Measurements from ENCODE around the gene LCA5. TPM values are rescaled to one million over a fixed set of nuclear protein-coding genes. Genes with fewer than 3 reads are reported as not detected.

The LCA5 gene
- total RNA-seq, 2 donors from 2014 or later: 6.4 to 11.1 TPM

- no peak for DNase-seq
- TF ChIP-seq, protein P1, sequence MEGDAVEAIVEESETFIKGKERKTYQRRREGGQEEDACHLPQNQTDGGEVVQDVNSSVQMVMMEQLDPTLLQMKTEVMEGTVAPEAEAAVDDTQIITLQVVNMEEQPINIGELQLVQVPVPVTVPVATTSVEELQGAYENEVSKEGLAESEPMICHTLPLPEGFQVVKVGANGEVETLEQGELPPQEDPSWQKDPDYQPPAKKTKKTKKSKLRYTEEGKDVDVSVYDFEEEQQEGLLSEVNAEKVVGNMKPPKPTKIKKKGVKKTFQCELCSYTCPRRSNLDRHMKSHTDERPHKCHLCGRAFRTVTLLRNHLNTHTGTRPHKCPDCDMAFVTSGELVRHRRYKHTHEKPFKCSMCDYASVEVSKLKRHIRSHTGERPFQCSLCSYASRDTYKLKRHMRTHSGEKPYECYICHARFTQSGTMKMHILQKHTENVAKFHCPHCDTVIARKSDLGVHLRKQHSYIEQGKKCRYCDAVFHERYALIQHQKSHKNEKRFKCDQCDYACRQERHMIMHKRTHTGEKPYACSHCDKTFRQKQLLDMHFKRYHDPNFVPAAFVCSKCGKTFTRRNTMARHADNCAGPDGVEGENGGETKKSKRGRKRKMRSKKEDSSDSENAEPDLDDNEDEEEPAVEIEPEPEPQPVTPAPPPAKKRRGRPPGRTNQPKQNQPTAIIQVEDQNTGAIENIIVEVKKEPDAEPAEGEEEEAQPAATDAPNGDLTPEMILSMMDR (conservative IDR thresholded peaks at IDR 0.05): no peak
- Histone ChIP-seq H3K9ac (ENCODE audit: extremely low read depth, low read length, poor library complexity, severe bottlenecking) (no peak overlapping the region), H3K4me1 (ENCODE audit: control insufficient read depth, insufficient read depth, low read length) (no peaks in the 10 kb centered on the region), H3K27ac (ENCODE audit: low read depth, low read length) (no peak overlapping the region), H3K36me3 (ENCODE audit: control insufficient read depth, insufficient read depth, low read length) (no peaks in the 10 kb centered on the region), H3K27me3 (ENCODE audit: control insufficient read depth, insufficient read depth, low read length, poor library complexity, severe bottlenecking) (no peaks in the 10 kb centered on the region), H3K4me3 (ENCODE audit: low read length) (no peak overlapping the region), H3K9me3 (ENCODE audit: control insufficient read depth, low read length) (no peaks in the 10 kb centered on the region)
- H3K4me1 Mint-ChIP-seq: peaks cover 24% of the 10 kb centered on the region
- WGBS, 2 experiments (ENCODE audit: insufficient coverage in 1 of 2, insufficient read length in 1 of 2): 50 to 59% methylated on average over 1 to 2 of the region's 2 CpGs
- H3K27me3 Mint-ChIP-seq (ENCODE audit: insufficient read depth): no peaks in the 10 kb centered on the region
- no peak overlapping the region for H3K27ac Mint-ChIP-seq
- H3K4me3 Mint-ChIP-seq: no peak overlapping the region
- no peaks in the 10 kb centered on the region for H3K36me3 Mint-ChIP-seq (ENCODE audit: low read depth)
- H3K9me3 Mint-ChIP-seq: no peaks in the 10 kb centered on the region
Observed at GRCh38 chr6:79468116-79468515, 69.1 kb downstream of the LCA5 start.

- no peak overlapping the region for H3K27ac ChIP-seq (ENCODE audit: low read depth, low read length)
- DNase-seq: peak; percentile 67
- H3K4me3 ChIP-seq (ENCODE audit: low read length): no peak overlapping the region
- no peaks in the 10 kb centered on the region for H3K36me3 Mint-ChIP-seq (ENCODE audit: low read depth)
- no peaks in the 10 kb centered on the region for H3K36me3 ChIP-seq (ENCODE audit: control insufficient read depth, insufficient read depth, low read length)
- no peaks in the 10 kb centered on the region for H3K27me3 Mint-ChIP-seq (ENCODE audit: insufficient read depth)
- H3K9ac ChIP-seq (ENCODE audit: extremely low read depth, low read length, poor library complexity, severe bottlenecking): no peak overlapping the region
- no peaks in the 10 kb centered on the region for H3K4me1 ChIP-seq (ENCODE audit: control insufficient read depth, insufficient read depth, low read length)
- no peaks in the 10 kb centered on the region for H3K9me3 Mint-ChIP-seq
- TF ChIP-seq, protein P1 (conservative IDR thresholded peaks at IDR 0.05): peak; percentile 49
- 16% methylated on average over 2 of the region's 2 CpGs; no CpG with 5 or more reads in 1 of the 2 experiments for WGBS, 2 experiments (ENCODE audit: insufficient coverage in 1 of 2, insufficient read length in 1 of 2)
- no peak overlapping the region for H3K4me3 Mint-ChIP-seq
- H3K27me3 ChIP-seq (ENCODE audit: control insufficient read depth, insufficient read depth, low read length, poor library complexity, severe bottlenecking): no peaks in the 10 kb centered on the region
- peaks cover 24% of the 10 kb centered on the region for H3K4me1 Mint-ChIP-seq
- no peak overlapping the region for H3K27ac Mint-ChIP-seq
- H3K9me3 ChIP-seq (ENCODE audit: control insufficient read depth, low read length): no peaks in the 10 kb centered on the region
Observed at GRCh38 chr6:79467716-79468115, 69.5 kb downstream of the LCA5 start.

- Mint-ChIP-seq H3K27ac (no peak overlapping the region), H3K36me3 (ENCODE audit: low read depth) (no peaks in the 10 kb centered on the region), H3K27me3 (ENCODE audit: insufficient read depth) (no peaks in the 10 kb centered on the region), H3K9me3 (no peaks in the 10 kb centered on the region), H3K4me1 (peaks cover 27% of the 10 kb centered on the region), H3K4me3 (no peak overlapping the region)
- Histone ChIP-seq H3K9me3 (ENCODE audit: control insufficient read depth, low read length) (no peaks in the 10 kb centered on the region), H3K27me3 (ENCODE audit: control insufficient read depth, insufficient read depth, low read length, poor library complexity, severe bottlenecking) (no peaks in the 10 kb centered on the region), H3K9ac (ENCODE audit: extremely low read depth, low read length, poor library complexity, severe bottlenecking) (no peak overlapping the region), H3K36me3 (ENCODE audit: control insufficient read depth, insufficient read depth, low read length) (no peaks in the 10 kb centered on the region), H3K27ac (ENCODE audit: low read depth, low read length) (no peak overlapping the region), H3K4me3 (ENCODE audit: low read length) (no peak overlapping the region), H3K4me1 (ENCODE audit: control insufficient read depth, insufficient read depth, low read length) (no peaks in the 10 kb centered on the region)
- 23 to 35% methylated on average over 4 to 6 of the region's 6 CpGs for WGBS, 2 experiments (ENCODE audit: insufficient coverage in 1 of 2, insufficient read length in 1 of 2)
- TF ChIP-seq, protein P1 (conservative IDR thresholded peaks at IDR 0.05): peak; percentile 79
- DNase-seq: no peak
Observed at GRCh38 chr6:79466207-79466834, 70.9 kb downstream of the LCA5 start.

Data from endodermal cell (in vitro differentiated cells).